GM12892 (cell line): ENCODE measurements around the gene WFDC1.

Experiments
- POLR2A ChIP-seq: IDR thresholded peaks from 2 replicates; pipeline ENCODE4 v1.6.1; 2011; ENCODE audit warnings: low read depth, low read length, control low read depth
- TAF1 ChIP-seq: IDR thresholded peaks from 2 replicates; pipeline ENCODE4 v1.6.1; 2011; ENCODE audit warnings: low read depth, mild to moderate bottlenecking, control low read depth, low read length, borderline replicate concordance

GRCh38 chr16:84271866-84272265 lies 22.8 kb upstream of the WFDC1 start:
- no peak for TF ChIP-seq TAF1
- no peak for TF ChIP-seq POLR2A
